ENCODE measurements around the gene MMAB.
A peak's percentile ranks its signal among the peaks of the same experiment; 100 is the strongest.

MMAB gene

DNA sequence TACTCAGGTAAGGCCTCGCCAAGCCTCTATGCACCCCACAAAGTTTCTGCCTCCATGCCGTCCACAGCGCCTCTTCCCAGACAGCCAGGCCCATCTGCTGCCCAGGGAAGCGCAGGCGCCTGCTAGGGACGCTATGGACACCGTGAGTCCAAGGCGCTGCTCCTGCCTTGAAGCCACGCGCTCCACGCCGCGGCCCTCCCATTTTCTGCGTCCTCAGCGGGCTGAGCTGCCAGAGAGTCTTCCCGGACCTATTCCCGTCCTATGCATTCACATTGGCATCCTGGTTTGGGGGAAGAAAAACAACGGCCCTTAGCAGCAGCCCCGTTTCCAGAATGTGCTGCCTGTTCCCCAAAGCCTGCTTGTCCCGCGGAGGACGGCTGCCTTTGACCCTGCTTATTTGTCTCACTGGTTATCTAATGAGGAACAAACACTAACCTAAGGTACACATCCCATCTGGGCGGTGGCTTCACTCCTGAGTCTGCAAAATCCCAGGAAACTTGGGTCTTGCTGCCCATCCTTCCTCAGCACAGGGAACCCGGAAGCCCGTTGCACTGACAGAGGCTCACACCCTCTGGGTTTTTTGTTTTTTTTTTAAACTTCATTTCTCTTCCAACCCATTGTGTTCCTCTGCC is 38.0 kb downstream of the MMAB start:
- DNase-seq, result no peak

DNA sequence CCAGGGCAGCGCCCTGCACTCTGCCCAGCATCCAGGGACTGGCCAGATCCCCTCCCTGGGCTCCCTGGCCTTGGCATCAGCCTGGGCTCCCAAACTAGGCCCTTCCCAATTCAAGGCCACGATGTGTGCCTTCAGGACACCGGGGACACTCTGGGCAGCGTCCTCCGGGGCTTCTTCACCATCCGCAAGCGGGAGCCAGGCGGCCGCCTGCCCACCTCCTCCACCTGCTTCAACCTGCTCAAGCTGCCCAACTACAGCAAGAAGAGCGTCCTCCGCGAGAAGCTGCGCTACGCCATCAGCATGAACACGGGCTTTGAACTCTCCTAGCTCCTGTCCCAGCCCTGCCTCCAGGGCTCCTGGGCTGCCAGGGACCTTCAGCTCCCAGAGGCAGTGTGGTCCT is 38.8 kb downstream of the MMAB start:
- no peak for DNase-seq

DNA sequence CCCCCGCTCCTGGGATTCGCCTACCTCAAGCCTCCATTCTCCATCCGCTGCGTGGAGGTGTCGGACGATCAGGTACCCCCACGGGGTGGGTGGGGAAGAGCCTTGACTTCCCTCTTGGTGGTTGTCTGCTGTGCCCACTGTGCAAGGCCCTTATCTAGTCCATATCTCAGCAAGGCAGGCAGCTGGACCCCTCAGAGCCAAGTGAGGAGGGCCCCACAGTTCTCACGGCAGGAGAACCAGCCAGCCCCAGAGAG is 39.9 kb downstream of the MMAB start:
- no peak for DNase-seq

DNA sequence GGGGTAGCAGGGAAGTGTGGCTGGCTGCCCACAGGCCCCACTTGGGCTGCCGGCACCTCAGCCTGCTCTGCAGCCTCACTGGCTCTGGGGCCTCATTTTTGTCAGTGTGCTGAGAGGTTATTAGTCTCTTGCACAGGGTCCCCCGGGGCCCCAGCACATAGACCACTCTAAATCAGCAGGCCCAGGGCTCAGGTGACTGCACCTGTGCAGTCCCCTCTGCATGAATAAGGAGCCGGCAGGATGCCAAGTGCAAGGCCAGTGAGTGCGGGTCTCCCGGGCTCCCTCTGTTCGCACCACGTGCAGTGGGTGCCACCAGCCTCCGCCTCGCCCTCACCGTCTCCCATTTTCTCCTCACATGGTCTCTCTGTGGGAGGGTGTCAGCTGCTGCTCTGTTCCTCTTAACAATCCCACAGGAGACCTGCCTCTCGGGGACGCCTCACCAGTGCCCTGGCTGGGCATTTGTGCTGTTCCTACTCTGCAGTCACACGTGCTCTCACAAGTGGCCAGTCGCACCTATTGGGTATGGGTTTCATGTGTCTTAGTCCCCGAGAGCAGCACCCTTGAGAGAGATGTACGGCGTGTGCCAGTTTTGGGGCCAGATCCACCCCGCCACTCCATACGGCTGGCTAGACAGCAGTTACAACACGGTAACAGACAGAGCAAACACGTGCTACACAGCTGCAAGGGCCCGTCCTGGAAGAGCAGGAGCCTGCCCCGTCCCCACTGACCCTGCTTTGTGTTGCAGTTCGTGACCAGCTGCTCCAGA is 40.4 kb downstream of the MMAB start:
- no peak for DNase-seq

DNA sequence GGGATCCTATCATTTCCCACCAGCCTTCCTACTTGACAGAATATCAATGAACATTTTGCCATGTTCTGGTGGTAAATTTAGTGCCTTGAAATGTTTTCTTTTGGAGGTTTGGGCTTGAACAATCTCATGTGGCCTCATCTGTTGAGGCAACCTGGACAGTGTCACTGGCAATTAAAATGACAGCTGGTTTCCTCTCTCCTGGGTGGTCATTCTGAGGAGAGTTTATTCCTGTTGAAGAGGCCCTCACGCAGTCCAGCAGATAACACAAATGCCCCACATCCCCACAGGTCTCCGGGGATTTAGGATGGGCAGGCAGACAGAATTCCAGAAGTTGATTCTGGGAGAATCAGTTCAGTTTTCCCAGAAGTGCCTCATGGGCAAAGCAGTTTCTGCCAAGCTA is 41.9 kb downstream of the MMAB start:
- DNase-seq, result no peak

DNA sequence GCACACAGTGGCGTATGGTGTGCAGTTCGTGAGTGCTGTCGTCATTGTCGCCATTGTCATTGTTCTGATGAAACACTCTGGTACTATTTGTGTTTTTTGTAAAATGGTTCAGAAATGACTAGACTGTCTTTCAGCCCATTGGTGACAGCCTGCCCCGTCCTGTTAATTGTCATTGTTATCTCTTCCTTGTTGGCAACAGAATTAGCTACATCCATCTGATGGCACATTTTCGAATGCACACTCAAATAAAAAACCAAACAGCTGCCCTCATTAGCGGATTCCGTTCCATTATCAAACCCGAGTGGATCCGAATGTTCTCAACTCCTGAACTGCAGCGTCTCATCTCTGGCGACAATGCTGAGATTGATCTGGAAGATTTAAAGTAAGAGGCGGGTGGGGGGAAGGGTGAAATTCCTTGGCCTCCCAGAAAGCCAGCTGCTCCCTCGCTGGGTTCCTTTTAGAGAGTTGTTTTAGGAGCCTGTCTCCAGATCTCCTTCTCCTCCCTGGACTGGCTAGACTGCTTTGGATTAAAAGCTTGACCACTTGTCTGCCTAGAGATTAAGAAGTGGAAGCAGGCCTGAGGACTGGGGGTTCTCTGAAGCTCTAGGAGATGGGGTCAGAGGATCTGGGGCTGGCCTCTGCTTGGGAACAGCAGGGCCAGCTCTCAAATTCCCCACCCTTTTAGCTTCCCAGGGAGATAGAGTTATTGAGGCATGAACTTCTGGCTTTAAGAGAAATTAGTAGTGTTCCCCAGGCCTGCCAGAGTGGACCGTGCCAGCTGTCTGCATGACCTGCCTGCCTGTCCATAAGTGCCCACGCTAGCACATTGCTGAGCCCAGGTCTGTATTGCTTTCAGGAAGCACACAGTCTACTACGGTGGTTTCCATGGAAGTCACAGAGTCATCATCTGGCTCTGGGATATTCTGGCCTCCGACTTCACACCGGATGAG is 43.3 kb downstream of the MMAB start:
- DNase-seq, result no peak

DNA sequence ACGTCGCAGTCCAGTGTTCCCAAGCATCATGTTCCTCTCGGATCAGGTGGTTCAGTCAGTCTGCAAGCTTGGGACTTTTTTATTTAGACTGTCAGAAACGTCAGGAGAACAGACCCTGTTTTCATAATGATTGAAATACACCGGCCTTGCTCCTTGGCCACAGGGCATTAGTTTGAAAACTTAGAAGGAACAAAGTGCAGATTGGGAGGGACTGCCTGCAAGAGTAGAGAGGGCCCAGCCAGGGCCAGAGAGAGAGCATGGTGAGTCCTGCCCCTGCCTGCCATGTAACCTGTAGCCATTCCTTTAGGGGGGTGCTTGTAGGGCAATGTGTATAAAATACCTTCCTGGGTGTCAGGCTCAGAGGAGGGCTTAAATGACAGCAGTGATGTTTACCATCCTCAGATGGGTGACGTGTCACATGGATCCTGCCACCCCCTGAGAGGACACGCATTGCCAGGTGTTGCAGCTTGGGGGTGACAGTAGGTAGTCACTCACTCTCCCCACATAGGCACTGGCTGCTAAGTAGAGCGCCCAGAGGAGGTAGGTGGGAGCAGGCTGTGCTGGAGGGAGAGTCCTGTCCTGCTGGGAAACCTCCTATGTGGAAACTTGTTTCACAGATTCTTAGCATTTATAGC is 45.7 kb downstream of the MMAB start:
- no peak for DNase-seq

DNA sequence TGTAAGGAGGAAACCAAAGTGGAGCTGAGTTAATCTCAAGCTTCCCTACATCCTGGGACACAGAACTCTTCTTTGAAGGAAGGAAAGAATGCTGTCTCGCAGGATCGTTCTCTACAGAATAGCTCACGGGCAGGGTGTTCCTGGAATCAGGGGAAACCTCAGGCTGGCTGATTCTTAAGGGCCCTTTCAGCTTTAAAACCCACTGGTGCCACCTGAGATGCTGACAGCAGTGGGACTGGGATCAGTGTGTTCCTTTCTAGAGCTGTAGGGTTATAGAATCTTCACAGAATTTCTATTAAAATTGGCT is 48.1 kb downstream of the MMAB start:
- no peak for DNase-seq

DNA sequence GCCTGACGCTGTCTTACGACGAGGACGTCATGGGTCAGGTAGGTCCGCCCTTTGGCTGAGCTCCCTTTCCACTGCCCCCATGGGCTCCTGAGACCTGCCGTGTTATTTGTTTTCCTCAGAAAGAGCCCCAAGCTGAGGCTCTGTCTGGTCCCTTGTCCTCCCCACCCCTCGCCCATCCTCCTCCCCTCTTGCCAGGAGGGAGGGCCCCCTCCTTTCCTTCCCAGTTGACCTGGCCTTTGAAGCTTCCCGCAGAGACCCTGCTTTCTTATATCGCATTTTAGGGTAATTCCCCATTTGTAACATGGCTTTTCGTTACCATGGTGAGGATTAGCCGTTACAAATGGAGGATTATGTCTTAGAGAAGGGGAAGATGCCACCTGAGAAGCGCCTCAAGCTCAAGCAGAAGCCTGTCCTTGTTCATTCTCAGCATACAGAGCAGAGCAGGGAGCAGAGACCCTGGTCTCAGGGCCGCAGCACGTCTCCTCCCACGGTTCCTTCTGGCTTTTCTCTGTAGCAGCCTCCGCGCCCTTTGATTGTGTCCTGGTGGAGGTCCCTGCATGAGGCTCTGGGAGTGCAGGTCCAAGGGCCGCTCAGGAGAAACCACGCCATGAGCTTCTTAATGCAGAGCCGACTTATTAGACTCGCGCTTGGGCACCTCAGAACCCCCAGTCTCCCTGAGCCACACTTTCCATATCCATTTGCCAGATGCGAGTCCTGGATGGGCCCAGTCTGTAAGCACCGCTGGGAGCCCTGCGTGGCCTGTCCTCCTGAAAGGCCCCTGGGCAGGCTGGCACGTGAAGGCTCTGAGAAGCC is 48.6 kb downstream of the MMAB start:
- no peak for DNase-seq

DNA sequence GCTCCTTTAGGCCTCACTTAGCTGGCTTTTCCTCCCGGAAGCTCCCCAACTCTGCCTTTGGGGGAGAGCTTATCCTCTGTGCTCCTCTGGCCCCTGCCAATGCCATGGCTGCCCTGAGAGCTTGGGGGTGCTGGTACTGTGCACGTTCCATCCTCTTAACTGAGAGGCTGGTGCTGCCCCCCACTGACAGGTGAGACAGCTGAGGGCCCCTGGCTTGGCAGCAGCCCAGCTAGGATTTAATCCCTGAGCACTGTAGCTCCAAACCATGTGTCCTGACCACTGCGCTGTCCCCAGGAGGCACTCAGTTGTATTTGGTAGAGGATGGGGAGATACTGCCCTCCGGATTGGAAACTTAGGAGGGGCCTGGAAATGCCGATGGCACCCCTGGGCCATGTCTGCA is 49.8 kb downstream of the MMAB start:
- no peak for DNase-seq

DNA sequence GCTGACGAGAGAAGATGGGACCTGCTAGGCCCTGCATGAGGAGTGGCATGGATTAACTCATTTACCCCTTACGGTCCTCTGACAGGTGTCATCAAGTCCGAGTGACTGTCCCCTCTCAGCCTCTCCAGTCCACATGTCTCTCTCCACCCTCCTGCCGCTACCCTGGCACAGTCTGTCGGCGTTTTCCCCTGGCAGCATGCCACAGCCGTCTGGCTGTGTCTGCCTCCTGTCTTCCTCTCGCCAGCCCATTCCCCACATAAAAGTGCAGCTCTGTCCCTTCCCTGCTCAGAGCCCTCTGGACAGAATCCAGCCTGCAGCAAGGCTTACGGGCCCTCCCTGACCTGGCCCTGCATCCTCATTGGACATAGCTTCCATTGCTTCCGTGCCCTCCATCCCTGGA is 50.2 kb downstream of the MMAB start:
- DNase-seq, result no peak

DNA sequence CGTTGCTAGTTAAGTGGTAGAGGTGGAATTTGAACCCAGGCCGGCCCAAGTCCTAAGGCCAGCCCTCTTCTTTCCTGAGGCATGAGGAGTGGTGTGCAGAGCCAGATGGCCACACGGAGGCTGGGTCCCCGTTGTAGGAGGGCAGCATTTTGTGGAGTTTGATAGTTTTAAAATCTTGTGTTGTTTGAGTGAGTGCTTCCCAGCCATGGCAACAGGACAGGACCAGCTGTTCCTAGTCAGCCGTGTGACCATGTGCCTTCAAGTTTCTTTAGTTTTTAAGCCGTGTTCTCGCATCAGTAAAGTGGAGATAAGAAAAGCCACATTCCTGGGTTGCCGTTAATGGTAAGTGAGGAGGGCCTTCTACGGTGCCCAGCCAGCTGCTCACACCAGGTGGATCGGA is 51.5 kb downstream of the MMAB start:
- DNase-seq, result no peak

DNA sequence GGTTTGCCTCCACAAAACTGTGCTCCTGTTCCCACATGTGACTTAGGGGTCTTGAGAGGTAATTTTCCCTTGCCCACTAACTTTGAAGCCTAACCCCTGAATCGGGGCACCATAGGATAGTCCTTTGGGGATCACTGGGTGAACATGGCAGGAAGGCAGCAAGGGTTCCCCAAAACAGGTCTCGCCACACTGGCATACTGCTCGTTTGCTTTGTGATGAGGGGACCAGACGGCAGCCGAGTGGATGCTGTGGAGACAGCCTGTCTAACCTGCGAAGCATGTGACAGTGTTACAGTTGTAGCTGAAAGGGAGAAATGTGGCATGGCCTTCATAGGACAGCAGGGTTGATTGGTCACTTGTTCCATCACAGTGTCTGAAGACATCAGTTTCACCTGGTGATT is 53.5 kb downstream of the MMAB start:
- DNase-seq, result no peak

DNA sequence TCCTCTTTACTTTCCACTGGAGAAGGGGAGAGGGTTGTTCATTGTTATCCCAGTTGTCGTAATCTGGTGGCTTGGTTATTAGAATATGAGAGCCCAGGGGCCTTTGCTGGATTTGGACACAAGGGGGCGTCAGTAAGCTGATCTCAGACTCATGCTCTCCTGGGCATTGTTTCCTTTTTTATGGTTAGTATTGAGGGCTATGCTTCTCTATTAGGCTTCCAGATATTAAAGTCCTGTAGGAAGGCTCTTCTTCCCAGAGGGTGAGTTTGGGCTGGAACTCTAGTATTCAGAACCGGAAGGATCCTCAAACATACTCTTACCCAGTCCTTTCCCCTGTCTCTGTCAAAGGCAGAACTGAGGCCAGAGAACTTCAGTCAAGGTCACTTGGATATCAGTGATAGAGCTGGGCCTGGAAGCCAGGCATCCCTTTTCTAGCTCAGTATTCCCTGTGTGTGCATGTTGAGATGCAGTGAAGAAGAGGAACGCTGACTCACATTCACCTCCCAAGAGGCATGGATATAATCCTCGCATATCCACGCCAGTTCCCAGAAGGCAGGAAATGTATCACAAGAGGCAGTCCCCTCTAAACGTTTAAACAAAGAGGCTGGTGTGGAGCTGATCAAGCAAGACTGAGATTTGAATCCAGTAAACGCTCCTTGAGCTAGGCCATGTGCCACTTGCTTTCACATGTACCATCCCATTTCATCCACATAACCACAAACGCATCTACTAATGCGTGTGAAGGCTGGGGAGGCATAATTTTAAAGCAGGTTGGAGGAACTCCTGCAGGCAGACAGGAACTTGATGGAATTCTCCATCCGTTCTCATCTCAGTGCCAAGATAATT is 54.3 kb downstream of the MMAB start:
- peak; percentile 71 for DNase-seq

DNA sequence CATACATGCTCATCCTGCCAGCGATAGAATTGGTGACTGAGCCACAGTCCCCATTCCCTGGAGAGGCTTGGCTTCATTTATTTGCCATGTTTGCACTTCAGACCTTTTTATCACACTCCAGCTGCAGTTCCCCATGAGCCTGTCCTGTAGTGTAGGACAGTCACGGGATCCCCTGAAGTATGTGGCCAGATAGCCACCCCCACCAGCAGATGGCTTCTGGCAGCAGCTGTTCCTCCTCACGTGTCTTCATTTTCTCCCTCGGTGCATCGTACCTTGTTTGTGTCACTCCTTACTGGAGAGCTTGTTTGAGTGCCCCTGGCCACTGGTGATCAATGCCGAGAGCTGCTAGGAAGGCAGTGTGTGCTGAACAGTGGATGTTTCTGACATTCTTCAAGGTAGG is 55.7 kb downstream of the MMAB start:
- no peak for DNase-seq

DNA sequence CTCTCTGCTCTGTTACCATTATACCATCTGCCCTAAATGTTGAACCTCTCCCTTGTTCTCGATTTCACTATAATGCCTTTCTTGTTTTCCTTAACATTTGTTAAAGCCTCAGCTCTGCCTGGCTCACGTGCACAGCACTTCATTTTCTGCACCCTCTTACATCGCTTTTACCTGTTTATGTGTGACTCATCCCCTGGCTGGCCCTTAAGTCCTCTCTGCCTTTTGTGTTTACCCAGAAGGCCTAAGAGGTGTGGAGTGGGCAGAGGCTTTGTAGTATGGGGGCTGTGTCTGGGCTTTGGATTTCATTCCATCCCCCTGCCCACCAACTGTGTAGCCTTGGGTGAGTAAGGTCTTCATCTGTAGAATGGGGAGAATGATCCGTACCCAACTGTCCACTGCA is 59.3 kb downstream of the MMAB start:
- no peak for DNase-seq

DNA sequence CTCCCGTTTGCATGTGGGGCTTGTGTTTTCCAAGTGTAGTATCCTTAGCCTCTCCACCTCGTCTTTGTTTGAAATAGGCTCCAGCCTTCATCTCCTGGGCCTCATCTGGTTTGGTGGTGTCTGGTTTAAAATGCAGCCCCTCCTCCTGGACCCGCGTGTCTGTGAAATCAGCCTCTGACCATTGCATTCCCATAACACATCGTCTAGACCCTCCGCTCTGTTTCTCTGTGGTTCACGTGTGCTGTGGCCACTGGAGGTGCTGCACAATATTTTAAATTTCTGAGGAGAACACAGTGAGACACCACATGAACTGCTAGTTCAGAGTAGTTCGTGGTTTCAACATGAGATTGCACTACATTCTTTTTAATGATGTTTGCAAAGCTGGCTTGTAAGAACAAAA is 60.3 kb downstream of the MMAB start:
- DNase-seq, result no peak

DNA sequence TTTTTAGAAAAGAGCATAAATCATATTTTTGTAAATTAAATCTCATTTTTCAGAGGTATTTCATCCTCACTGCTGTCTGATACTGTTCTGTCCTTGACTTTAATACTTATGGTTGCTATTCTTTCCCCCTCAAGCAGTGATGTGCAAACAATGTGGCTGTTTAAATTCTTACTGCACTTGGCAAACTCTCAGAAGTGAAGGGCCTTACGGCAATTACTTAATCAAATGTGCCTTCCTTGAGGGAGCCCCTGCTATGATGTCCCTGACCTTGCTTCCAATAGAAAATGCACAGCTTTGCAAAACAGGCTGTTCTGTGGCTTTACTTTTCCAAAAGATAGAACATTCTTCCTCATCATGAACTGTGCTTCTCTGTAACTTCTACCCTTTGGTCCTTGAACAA is 60.7 kb downstream of the MMAB start:
- no peak for DNase-seq

DNA sequence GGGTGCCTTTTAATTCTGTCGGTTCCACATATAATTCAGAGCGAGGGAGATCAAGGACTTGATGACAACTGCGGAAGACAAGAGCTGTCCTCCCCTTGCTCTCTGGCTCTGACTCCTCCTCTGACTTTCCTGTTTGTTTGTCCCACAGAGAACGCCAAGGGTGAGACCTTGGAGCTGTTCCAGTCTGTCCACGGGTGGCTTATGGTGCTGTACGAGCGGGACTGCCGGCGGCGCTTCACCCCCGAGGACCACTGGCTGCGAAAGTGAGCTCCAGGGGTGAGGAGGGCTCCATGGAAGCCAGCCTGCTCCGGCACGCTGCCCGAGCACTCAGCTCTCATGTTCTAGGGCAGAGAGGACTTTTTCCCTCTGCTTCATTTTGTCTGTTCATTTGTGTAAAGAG is 63.1 kb downstream of the MMAB start:
- no peak for DNase-seq

DNA sequence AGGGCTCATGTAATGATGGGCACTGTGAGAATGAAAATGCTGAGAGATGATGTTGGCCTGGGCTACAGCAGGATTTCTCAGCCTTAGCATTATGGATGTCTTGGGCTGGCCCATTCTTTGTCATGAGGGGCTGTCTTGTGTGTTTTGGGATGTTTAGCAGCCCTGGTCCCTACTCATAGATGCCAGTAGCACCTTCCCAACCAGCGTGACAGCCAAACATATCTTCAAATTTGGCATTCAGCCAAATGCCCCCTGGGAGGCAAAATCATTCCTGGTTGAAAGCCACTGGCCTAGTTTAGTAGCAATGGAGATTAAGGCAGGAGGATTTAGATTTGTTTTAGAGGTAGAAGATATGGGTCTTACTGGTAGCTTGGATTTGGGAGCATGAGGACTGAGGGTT is 69.2 kb downstream of the MMAB start:
- no peak for DNase-seq

Data from activated CD8-positive, alpha-beta memory T cell treated with anti-CD3 and anti-CD28 coated beads, Interleukin-2, amount 50 U/mL, for 48 hours (primary cell).